HG02884 (cell line): ENCODE measurements around the gene USH1C.

ENCODE experiments used
- ATAC-seq: cut with Tn5 transposase; IDR thresholded peaks from one replicate; pipeline ENCODE4 v1.9.1; 2021; ENCODE audit warnings: mild to moderate bottlenecking, moderate library complexity; ENCODE audit not compliant: unreplicated experiment

The USH1C gene

GRCh38 chr11:17571431-17572358 is 27.5 kb upstream of the USH1C start:
- no peak for ATAC-seq

GRCh38 chr11:17570034-17570433 is 25.8 kb upstream of the USH1C start:
- no peak for ATAC-seq

- ATAC-seq, result no peak
Measured at GRCh38 chr11:17568944-17569343, 24.7 kb upstream of the USH1C start.

DNA sequence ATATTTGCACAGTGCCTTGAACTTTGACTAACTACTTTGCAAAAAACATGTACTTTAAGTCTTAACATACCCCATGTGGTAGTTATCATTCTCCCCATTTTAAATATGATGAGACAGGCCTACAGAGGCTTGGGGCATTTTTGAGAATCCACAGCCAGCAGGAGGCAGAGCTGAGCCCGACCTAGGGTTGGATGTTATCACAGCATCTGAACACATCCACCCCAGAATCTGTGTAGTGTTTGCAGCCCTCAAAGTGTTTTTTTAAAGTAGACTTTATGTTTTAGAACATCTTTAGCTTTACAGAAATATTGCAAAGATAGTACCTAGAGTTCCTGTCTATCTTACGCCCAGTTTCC is 20.4 kb upstream of the USH1C start:
- no peak for ATAC-seq

DNA sequence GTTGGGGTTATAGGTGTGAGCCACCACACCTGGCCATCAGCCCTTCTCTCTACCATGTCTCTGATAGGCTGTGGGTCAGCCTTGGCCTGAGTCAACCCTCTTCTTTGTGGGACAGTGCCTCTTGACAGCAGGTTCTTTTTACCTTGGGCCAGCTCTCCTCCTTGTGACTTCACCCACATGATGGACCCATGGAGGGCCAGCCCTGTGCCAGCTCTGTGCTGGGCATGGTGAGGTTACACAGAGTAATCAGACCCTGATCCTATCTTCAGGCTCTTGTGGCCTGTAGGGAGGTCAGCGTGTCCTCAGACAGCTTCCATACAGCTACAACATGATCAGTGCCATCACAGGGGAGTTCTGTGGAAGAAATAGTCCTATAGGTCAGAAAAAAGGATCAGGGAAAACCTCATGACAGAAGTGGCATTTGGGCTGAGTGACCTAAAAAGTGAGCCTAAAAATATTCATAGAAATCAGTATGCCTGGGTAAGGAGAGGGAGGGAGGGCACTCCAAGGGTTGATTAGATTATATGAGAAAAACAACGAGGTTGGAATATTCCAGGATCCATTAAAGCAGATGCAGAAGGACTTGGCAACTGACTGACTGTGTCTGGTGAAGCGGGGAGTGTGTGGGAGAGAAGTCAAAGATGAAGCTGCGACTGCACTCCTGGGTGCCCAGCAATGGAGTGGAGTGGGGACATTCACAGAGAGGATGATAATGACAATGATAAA is 19.9 kb upstream of the USH1C start:
- ATAC-seq, result no peak

DNA sequence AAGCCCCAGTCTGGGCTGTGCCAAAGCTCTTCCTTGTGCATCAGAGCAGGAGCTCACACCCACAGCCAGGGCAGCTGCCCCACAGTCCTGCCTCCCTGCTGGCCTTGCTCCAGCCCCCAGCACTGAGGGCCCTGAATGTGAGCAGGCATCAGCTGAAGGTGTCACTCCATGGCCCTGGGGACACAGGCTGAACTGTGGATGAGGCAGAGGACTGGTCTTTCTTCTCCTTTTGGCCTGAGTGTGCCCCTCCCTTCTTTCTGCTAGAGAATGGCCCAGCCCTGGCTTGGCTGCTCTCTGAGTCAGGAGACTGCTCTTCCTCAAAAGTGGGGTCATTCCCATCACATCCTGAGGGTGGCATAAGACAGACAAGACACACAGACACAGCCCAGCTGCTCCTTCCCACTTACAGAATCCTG is 19.0 kb upstream of the USH1C start:
- no peak for ATAC-seq

- no peak for ATAC-seq
Measured at GRCh38 chr11:17561526-17561925, 17.3 kb upstream of the USH1C start.

DNA sequence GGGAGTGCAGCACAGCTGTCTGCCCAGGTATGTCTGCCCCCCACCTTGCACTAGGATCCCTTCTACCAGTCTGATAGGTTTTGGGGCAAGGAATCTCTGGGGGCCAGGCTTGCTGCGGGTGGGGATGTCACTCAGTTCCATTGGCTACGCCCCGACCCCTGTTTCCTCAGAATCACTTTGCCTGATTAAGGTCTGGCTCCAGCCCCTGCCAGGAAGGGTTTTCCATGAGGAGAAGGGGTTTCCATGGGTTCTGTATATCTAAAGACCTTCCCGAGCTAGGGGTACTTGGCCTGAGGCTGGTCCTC is 16.8 kb upstream of the USH1C start:
- no peak for ATAC-seq

DNA sequence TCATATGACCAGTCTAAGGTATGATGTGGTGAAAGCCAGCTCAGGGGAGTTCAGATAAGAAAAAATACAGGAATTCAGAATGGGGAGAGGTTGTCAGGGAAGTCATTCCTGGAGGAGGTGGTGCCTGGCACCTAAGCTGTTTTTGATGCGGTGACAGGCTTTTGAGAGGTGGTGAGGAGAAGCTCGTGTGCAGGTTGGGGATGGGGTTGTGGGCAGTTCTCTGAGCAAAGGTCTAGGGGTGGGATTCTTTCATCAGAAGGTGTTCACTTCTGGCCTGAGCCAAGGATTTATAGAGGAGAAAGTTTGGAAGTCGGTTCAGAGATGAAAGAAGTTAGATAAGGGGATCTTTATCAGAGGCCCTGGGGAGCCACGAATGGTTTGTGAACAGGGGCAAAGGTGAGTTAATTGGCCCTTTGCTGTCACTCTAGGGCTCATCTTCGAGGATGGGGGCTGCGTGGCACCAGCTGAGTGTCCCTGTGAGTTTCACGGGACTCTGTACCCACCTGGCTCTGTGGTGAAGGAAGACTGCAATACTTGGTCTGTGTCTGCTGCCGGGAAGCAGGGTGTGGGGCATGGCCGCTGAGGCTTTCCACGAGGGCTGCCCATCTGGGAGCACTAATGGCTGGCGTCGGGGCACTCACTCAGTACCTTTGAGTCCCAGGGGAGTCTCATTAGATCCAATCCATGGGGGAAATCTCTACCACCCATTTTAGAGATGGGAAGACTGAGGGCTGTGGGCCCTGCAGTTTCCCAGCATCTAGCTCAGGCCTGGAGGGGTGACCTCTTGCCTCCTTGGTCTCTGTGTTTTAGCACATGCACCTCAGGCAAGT is 16.3 kb upstream of the USH1C start:
- ATAC-seq, result no peak

DNA sequence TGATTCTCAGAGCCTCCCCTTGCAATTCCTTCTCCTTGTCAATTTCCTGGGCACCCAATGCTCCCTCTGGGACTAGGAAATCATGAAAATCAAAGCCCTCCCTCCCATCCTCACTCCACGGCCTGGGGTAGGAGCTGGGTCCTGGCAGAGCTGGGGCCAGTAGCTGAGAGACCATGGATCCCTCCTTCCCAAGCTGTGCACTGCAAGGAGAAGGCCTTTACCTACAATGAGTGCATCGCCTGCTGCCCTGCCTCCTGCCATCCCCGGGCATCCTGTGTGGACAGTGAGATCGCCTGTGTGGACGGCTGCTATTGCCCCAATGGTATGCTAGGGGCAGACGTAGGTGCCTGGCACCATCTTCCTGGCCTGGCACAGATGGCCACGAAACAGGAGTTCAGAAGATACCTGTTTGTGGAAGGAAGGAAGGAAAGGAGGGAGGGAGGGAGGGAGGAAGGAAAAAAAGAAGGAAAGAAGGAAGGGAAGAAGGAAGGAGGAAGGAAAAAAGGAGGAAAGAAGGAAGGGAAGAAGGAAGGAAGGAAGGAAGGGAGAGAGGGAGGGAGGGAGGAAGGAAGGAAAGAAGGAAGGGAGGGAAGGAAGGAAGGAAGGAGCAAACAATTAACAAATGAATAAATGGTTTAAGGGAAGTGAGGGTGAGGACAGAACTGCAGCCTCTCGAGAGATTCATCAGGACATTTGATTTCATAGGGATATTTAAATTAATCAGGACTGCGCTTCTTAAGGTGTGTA is 15.3 kb upstream of the USH1C start:
- ATAC-seq, result no peak

GRCh38 chr11:17558916-17559315 is 14.7 kb upstream of the USH1C start:
- ATAC-seq, result no peak

GRCh38 chr11:17558025-17558780 is 14.0 kb upstream of the USH1C start:
- ATAC-seq, result no peak

- ATAC-seq, result no peak
Measured at GRCh38 chr11:17556999-17557398, 12.8 kb upstream of the USH1C start.

- ATAC-seq, result no peak
Measured at GRCh38 chr11:17554487-17554886, 10.3 kb upstream of the USH1C start.

- no peak for ATAC-seq
Measured at GRCh38 chr11:17553249-17553546, 9.0 kb upstream of the USH1C start.

DNA sequence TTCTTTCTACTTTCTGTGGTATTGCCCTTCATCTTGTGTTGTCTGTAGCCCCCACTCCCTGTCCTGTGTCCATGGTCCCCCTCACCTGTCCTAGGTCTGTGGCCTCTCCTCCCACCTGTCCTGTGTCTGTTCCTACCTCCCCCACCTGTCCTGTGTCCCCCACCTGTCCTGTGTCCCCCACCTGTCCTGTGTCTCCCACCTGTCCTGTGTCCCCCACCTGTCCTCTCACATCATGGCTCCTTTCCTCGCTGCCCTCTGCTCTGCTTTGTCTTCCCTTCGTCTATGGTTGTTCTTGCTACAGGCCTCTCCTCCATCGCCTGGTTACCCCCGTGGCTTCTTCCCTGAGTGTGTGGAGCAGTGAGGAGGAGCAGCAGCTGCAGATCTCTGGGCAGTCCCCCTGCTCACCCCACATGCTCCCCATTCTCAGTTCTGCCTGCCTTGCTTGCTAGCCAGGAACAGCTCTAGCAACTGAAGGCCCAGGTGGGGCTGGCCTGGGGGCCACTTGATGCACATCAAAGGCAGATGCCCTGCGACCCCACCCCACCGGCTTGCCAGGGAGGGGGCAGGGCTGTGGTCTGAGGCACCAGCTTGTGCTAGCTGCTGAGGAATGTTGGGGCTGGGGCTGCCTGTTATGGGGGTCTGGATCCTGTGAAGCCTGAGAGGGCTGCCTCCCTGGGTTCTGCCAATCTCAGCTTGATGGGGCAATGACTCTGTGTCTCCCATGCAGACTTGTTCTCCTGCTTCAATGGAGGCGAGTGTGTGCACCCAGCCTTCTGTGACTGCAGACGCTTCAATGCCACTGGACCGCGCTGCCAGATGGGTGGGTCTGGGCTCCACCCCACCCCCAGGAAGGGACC is 8.4 kb upstream of the USH1C start:
- no peak for ATAC-seq

GRCh38 chr11:17552041-17552355 is 7.8 kb upstream of the USH1C start:
- ATAC-seq, result no peak

DNA sequence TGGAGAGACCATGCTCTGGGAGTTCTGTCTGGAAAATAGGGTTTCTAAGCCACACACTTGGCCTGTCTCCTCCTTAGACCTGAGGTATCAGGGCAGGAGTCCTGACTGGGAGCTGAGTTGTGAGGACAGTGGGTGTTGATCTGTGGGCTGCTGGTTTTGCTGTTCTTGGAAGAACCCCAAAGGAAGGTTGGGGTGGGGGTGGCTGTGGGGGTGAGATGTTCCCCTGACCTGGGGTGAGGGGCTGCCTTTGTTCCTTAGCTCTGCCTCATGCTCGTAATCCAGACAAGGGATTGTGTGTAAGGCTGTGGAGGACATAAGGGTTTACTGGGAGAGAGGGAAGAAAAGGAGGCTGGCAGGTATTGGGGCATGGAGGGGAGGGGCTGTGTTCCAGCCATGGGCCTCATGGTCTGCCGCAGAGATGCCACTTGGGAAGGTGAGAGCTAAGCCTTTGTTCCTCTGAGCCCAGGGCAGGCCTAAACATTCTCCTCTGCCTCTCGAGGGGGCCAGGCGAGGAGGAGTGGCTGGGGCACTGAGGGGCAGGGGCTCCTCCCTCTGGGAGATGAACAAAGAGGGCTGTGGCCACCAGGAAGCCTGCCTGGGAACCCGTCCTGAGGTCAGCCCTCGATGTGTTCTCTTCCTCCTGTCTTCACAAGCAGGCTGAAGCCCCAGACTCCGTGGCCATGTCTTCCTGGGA is 7.3 kb upstream of the USH1C start:
- ATAC-seq, result no peak
